Spleen (tissue), 11 donors: ENCODE measurements around the gene TKTL1. TPM values are rescaled to one million over a fixed set of nuclear protein-coding genes. Genes with fewer than 3 reads are reported as not detected.
"Not testable (repeated sequence)": the region's sequence is repeated elsewhere in the genome, so short reads cannot be mapped to it uniquely, and the experiment has no call there.

Source experiments
- DNase-seq: peaks from one replicate; pipeline ENCODE4 v3.0.0-alpha.2; 2020
- H3K27ac ChIP-seq, 8 donors: fragments of 200-600 bp; sonication (generic) in 7 of 8; 1 replicate in 4 of 8; 2 replicates in 4 of 8; pipeline versions ENCODE4 v1.5.0 to v1.8.0; 2016 to 2021; ENCODE audit warnings: inconsistent platforms in 4 of 8, mild to moderate bottlenecking in 4 of 8, moderate library complexity in 1 of 8
- H3K27me3 ChIP-seq, 7 donors: fragments of 200-600 bp; sonication (generic) in 6 of 7; replicated peaks in 1 of 7; 1 replicate in 4 of 7; 2 replicates in 3 of 7; pipeline versions ENCODE4 v1.5.0 to v1.8.0; 2016 to 2021; ENCODE audit warnings: inconsistent platforms in 3 of 7, mild to moderate bottlenecking in 1 of 7
- H3K36me3 ChIP-seq, 6 donors: fragments of 200-600 bp; sonication (generic) in 5 of 6; 1 replicate in 4 of 6; 2 replicates in 2 of 6; pipeline versions ENCODE4 v1.5.0 to v1.8.0; 2016 to 2021; ENCODE audit warnings: inconsistent platforms in 2 of 6
- H3K4me1 ChIP-seq, 6 donors: fragments of 200-600 bp; sonication (generic) in 5 of 6; 1 replicate in 3 of 6; 2 replicates in 3 of 6; pipeline versions ENCODE4 v1.5.0 to v1.8.0; 2016 to 2021; ENCODE audit warnings: inconsistent platforms in 3 of 6
- H3K4me3 ChIP-seq, 8 donors: fragments of 200-600 bp; sonication (generic) in 7 of 8; 1 replicate in 4 of 8; 2 replicates in 4 of 8; pipeline versions ENCODE4 v1.5.0 to v1.8.0; 2016 to 2021; ENCODE audit warnings: inconsistent platforms in 4 of 8, mild to moderate bottlenecking in 4 of 8, moderate library complexity in 2 of 8
- H3K9me3 ChIP-seq, 8 donors: fragments of 200-600 bp; sonication (generic) in 7 of 8; 1 replicate in 4 of 8; 2 replicates in 4 of 8; pipeline versions ENCODE4 v1.5.0 to v1.8.0; 2016 to 2021; ENCODE audit warnings: inconsistent platforms in 4 of 8
- CTCF ChIP-seq, 11 experiments: fragments of 200-600 bp in 7 of 11; fragments of 450-650 bp in 4 of 11; sonication (generic) in 4 of 11; IDR thresholded peaks in 8 of 11; conservative IDR thresholded peaks in 3 of 11; 1 replicate in 7 of 11; 2 replicates in 4 of 11; pipeline versions ENCODE4 v1.4.0 to v1.8.0; 2016 to 2021; ENCODE audit warnings: antibody characterized with exemption in 11 of 11, inconsistent platforms in 4 of 11, mild to moderate bottlenecking in 1 of 11
- POLR2A ChIP-seq, 3 donors: fragments of 450-650 bp; IDR thresholded peaks; one replicate each; pipeline ENCODE4 v1.5.1; 2017; ENCODE audit warnings: antibody characterized with exemption in 3 of 3, mild to moderate bottlenecking in 1 of 3
- POLR2AphosphoS5 ChIP-seq, 3 donors: sonication (generic); formaldehyde crosslinking; IDR thresholded peaks; one replicate each; pipeline ENCODE4 v1.5.1; 2017; ENCODE audit warnings: antibody characterized with exemption in 3 of 3
- WGBS, 5 donors: extraction: QIAGEN DNeasy Blood & Tissue Kit in 3 of 5; methylation state at CpG; one replicate each; pipeline versions ENCODE4 v1.1.5 to v1.1.7; 2013 to 2018; 5-methylcytosine and 5-hydroxymethylcytosine counted together
- intact Hi-C: fragments of 100-400 bp; cut with DNase I; formaldehyde crosslinking; loops from one replicate; pipeline ENCODE4 v1.15.0; 2023; ENCODE audit warnings: low total_unique reads
- polyA plus RNA-seq, 3 donors: library from polyadenylated mRNA; stranded (reverse); fragments of 200-250 nt; gene quantifications; one replicate each; pipeline ENCODE4 v1.2.1, GENCODE V29; 2013
- total RNA-seq, 7 donors: library from RNA; depleted of rRNA in 3 of 7; stranded (reverse); fragments of >200 nt in 3 of 7; fragmentation: NEBNext Ultra II Directional in 4 of 7; extraction: Animal tissue kit (Norgen Biotek cat#: 25700) in 4 of 7; gene quantifications; one replicate each; pipeline versions ENCODE4 v1.1.0 to v1.2.1, GENCODE V29; 2016 to 2021
- donor health status: healthy with polysubstance abuse.
- donor health status: DM: no; HTN: no; CAD: no; lungs with moderate emphysema.
- donor health status: DM: no; HTN: no; CAD: no.
- donor health status: Bipolar disorder and iron deficiency.
- donor health status: healthy.
- donor health status: DM: no; HTN: no; CAD: no.
- donor health status: DM: yes; HTN: yes; CAD: no.

Gene TKTL1
- total and polyA plus RNA-seq, 10 donors = 0.13 to 3.7 (median 0.77) TPM; not detected in 1

- H3K4me1 ChIP-seq = peaks cover 4 to 15% (median 10%) of the 10 kb centered on the region in 6 donors
- H3K4me3 ChIP-seq, intact Hi-C loops, H3K27ac ChIP-seq, H3K36me3 ChIP-seq, DNase-seq, H3K9me3 ChIP-seq, H3K27me3 ChIP-seq: not testable (repeated sequence)
- no CpG with 5 or more reads among the region's 20 CpGs for WGBS, 5 donors
Measured at GRCh38 chrX:154343620-154344019, 48.0 kb downstream of the TKTL1 start.

GRCh38 chrX:154348114-154348531 lies 52.5 kb downstream of the TKTL1 start:
- WGBS, 5 donors = 62 to 88% (median 65%) methylated on average over 4 to 7 of the region's 7 CpGs
- H3K4me1 ChIP-seq = peaks cover 5 to 59% (median 44%) of the 10 kb centered on the region in 6 donors
- H3K27me3 ChIP-seq = no peaks in the 10 kb centered on the region
- H3K36me3 ChIP-seq = peaks cover 0 to 52% (median 42%) of the 10 kb centered on the region in 6 donors
- H3K4me3 ChIP-seq = no peak overlapping the region
- DNase-seq = peak; percentile 51
- intact Hi-C loops = no loop called here
- TF ChIP-seq CTCF (IDR thresholded peaks at IDR 0.05 in 8 of 11, conservative IDR thresholded peaks at IDR 0.05 in 3 of 11) (no peak), POLR2AphosphoS5 (IDR thresholded peaks at IDR 0.05) (no peak), POLR2A (IDR thresholded peaks at IDR 0.05) (no peak)
- H3K9me3 ChIP-seq = no peaks in the 10 kb centered on the region
- peak overlapping the region in 3 of 8 donors; percentile 15 to 85 (median 77) for H3K27ac ChIP-seq

GRCh38 chrX:154348646-154349358 lies 53.2 kb downstream of the TKTL1 start:
- Histone ChIP-seq H3K9me3 (no peaks in the 10 kb centered on the region), H3K27me3 (no peaks in the 10 kb centered on the region), H3K4me3 (no peak overlapping the region), H3K27ac (peak overlapping the region in 3 of 8 donors; percentile 67 to 85 (median 77)), H3K36me3 (peaks cover 0 to 58% (median 49%) of the 10 kb centered on the region in 6 donors), H3K4me1 (peaks cover 5 to 65% (median 44%) of the 10 kb centered on the region in 6 donors)
- 87 to 96% (median 89%) methylated on average over 10 to 24 of the region's 24 CpGs for WGBS, 5 donors
- peak; percentile 76 for DNase-seq
- intact Hi-C loops = no loop called here
- TF ChIP-seq POLR2AphosphoS5 (IDR thresholded peaks at IDR 0.05) (peak in 2 of 3 donors; percentile 2 to 56), POLR2A (IDR thresholded peaks at IDR 0.05) (no peak), CTCF (IDR thresholded peaks at IDR 0.05 in 8 of 11, conservative IDR thresholded peaks at IDR 0.05 in 3 of 11) (no peak)

- TF ChIP-seq POLR2AphosphoS5 (IDR thresholded peaks at IDR 0.05) = peak; percentile 14 to 62 (median 21)
- no peak for TF ChIP-seq POLR2A (IDR thresholded peaks at IDR 0.05)
- Histone ChIP-seq H3K27ac (peak overlapping the region in 3 of 8 donors; percentile 67 to 85 (median 77)), H3K27me3 (no peaks in the 10 kb centered on the region), H3K9me3 (no peaks in the 10 kb centered on the region), H3K4me3 (no peak overlapping the region), H3K36me3 (peaks cover 0 to 65% (median 56%) of the 10 kb centered on the region in 6 donors), H3K4me1 (peaks cover 5 to 71% (median 44%) of the 10 kb centered on the region in 6 donors)
- 73 to 77% (median 76%) methylated on average over 11 to 19 of the region's 19 CpGs; no CpG with 5 or more reads in 1 of the 5 donors for WGBS, 5 donors
- intact Hi-C loops = no loop called here
- no peak for DNase-seq
Measured at GRCh38 chrX:154349359-154349935, 53.9 kb downstream of the TKTL1 start.

- H3K4me1 ChIP-seq = peaks cover 5 to 71% (median 44%) of the 10 kb centered on the region in 6 donors
- no peaks in the 10 kb centered on the region for H3K9me3 ChIP-seq
- intact Hi-C loops = no loop called here
- no peak for DNase-seq
- peak overlapping the region in 4 of 8 donors; percentile 44 to 85 (median 72) for H3K27ac ChIP-seq
- 87 to 92% (median 89%) methylated on average over 12 to 15 of the region's 15 CpGs; no CpG with 5 or more reads in 1 of the 5 donors for WGBS, 5 donors
- H3K27me3 ChIP-seq = no peaks in the 10 kb centered on the region
- TF ChIP-seq POLR2AphosphoS5 (IDR thresholded peaks at IDR 0.05) (no peak), CTCF (IDR thresholded peaks at IDR 0.05 in 8 of 11, conservative IDR thresholded peaks at IDR 0.05 in 3 of 11) (no peak), POLR2A (IDR thresholded peaks at IDR 0.05) (no peak)
- H3K36me3 ChIP-seq = peaks cover 0 to 70% (median 60%) of the 10 kb centered on the region in 6 donors
- peak overlapping the region in 1 of 8 donors; percentile 24 for H3K4me3 ChIP-seq
Measured at GRCh38 chrX:154349979-154350378, 54.4 kb downstream of the TKTL1 start.
